ENCODE measurements around the gene DEPDC5.
A peak's percentile ranks its signal among the peaks of the same experiment; 100 is the strongest.

Gene DEPDC5

DNA sequence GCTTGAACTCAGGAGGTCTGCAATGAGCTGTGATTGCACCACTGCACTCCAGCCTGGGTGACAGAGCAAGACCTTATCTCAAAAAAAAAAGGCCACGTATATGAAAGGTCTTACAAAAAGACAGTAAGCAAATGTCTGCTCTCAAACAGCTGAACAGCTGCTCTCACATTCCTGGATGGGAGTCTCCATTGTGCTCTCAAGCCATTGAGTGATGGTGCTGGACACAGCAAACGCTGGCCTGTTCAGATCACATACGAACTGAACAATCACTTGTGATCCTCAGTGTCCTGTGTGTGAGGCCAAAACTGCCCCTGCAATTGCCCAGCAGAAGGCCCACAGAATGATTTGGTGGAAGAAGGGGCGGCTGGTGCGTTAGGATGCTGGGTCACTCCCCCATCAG, 156.2 kb downstream of the DEPDC5 start:
- WGBS (ENCODE audit: extremely low coverage, insufficient coverage, low lambda C conversion rate) = no CpG with 5 or more reads among the region's 5 CpGs
- H3K18ac ChIP-seq (ENCODE audit: low read length) = no peak overlapping the region
- H3K56ac ChIP-seq (ENCODE audit: low read length) = no peak overlapping the region
- no peaks in the 10 kb centered on the region for H3K79me1 ChIP-seq (ENCODE audit: low read length)
- no peak overlapping the region for H3K4ac ChIP-seq (ENCODE audit: low read depth, low read length)
- H3K9ac ChIP-seq (ENCODE audit: low read length) = no peak overlapping the region
- no peaks in the 10 kb centered on the region for H3K4me1 ChIP-seq (ENCODE audit: control insufficient read depth, low read depth, low read length)
- H4K5ac ChIP-seq (ENCODE audit: low read length) = no peak overlapping the region
- DNase-seq = no peak
- H3K23ac ChIP-seq (ENCODE audit: low read length) = no peak overlapping the region
- no peak overlapping the region for H2BK120ac ChIP-seq (ENCODE audit: low read depth, low read length)
- no peak overlapping the region for H2BK5ac ChIP-seq (ENCODE audit: low read length)
- no peaks in the 10 kb centered on the region for H3K79me2 ChIP-seq (ENCODE audit: control insufficient read depth, insufficient read depth, low read length)
- H2AK5ac ChIP-seq (ENCODE audit: low read length) = no peak overlapping the region
- H3K4me2 ChIP-seq (ENCODE audit: low read length) = no peak overlapping the region
- H4K8ac ChIP-seq (ENCODE audit: low read depth, low read length) = no peak overlapping the region
- no peak overlapping the region for H3K27ac ChIP-seq (ENCODE audit: low read depth, low read length)
- no peaks in the 10 kb centered on the region for H3K27me3 ChIP-seq (ENCODE audit: insufficient read depth, low read length, poor library complexity)
- no peak overlapping the region for H3K4me3 ChIP-seq (ENCODE audit: low read length)
- H2BK15ac ChIP-seq (replicated peaks; ENCODE audit: low read depth) = no peak overlapping the region
- H3K36me3 ChIP-seq (ENCODE audit: control insufficient read depth, insufficient read depth, low read length) = no peaks in the 10 kb centered on the region

DNA sequence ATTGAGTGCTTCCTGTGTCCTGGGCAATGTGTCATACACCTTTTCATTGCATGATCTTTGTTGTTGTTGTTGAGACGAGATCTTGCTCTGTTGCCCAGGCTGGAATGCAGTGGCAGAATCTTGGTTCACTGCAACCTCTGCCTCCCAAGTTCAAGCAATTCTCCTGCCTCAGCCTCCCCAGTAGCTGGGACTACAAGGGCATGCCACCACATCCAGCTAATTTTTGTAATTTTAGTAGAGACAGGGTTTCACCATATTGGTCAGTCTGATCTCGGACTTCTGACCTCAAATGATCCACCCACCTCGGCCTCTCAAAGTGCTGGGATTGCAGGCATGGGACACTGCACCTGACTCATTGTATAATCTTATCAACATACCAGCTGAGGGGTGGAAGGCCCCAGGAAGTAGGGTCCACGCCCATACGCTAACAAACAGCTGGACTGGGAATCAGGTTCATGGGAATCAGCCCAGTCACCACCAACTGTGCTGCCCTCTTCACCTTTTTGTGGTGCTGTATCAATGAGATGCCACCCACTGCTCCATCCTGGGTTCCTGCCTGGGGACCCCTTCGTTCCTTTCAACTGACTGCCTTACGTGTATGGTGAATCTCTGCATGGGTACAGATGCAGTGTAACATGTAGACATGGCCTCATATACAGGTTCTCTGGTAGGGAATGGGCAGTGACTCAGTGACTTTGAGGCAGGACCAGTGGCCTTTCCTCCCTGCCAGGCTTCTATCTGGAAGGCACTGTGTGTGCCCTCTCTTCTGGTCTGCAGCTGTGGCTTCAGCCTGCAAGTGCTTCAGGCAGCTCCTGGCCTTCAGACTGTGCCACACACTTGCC, 158.0 kb downstream of the DEPDC5 start:
- Histone ChIP-seq H3K27ac (ENCODE audit: low read depth, low read length) (no peak overlapping the region), H2AK5ac (ENCODE audit: low read length) (no peak overlapping the region), H2BK120ac (ENCODE audit: low read depth, low read length) (no peak overlapping the region), H3K56ac (ENCODE audit: low read length) (no peak overlapping the region), H2BK5ac (ENCODE audit: low read length) (no peak overlapping the region), H3K36me3 (ENCODE audit: control insufficient read depth, insufficient read depth, low read length) (no peaks in the 10 kb centered on the region), H3K4me3 (ENCODE audit: low read length) (no peak overlapping the region), H3K4me1 (ENCODE audit: control insufficient read depth, low read depth, low read length) (no peaks in the 10 kb centered on the region), H3K4ac (ENCODE audit: low read depth, low read length) (no peak overlapping the region), H3K79me2 (ENCODE audit: control insufficient read depth, insufficient read depth, low read length) (no peaks in the 10 kb centered on the region), H3K79me1 (ENCODE audit: low read length) (no peaks in the 10 kb centered on the region), H3K18ac (ENCODE audit: low read length) (no peak overlapping the region), H3K23ac (ENCODE audit: low read length) (no peak overlapping the region), H3K9ac (ENCODE audit: low read length) (no peak overlapping the region), H4K8ac (ENCODE audit: low read depth, low read length) (no peak overlapping the region), H3K4me2 (ENCODE audit: low read length) (no peak overlapping the region), H3K27me3 (ENCODE audit: insufficient read depth, low read length, poor library complexity) (no peaks in the 10 kb centered on the region), H4K5ac (ENCODE audit: low read length) (no peak overlapping the region), H2BK15ac (replicated peaks; ENCODE audit: low read depth) (no peak overlapping the region)
- DNase-seq = no peak
- no CpG with 5 or more reads among the region's 7 CpGs for whole genome bisulfite sequencing (ENCODE audit: extremely low coverage, insufficient coverage, low lambda C conversion rate)

DNA sequence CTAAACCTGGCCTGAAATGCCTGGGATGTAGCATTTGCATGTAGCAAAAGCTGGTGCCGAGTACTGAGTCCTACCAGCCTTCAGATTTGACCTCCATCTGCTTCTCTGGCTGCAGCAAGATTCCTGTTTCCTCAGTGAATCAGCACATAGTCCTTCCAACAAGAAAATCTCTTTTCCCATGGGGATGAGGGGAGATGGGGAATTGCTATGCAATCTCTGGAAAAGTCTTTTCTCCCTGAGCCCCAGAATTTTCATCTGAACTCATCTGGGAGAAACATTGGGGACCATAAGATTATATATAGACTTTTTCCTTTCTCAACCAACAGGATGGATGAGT, 158.6 kb downstream of the DEPDC5 start:
- no CpG with 5 or more reads among the region's 1 CpG for WGBS (ENCODE audit: extremely low coverage, insufficient coverage, low lambda C conversion rate)

DNA sequence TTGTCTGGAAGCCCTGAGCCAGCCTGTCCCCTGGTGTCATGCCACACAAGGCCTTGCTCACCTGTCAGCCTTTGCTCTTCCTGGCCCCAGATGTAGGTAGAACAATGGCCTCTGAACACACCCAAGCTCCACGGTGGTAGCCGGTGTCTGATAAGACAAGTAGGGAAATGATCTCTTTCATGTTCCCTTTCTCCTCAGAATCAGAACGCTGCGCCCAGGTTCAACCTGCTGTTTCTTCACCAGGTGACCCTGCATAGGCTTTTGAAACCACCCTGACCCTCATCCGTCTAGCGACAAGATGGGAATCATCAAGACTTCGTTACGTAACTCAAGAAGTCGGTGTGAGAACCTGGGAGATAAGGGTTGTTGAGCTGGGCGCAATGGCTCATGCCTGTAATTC, 161.8 kb downstream of the DEPDC5 start:
- H2BK5ac ChIP-seq (ENCODE audit: low read length) = no peak overlapping the region
- no CpG with 5 or more reads among the region's 10 CpGs for WGBS (ENCODE audit: extremely low coverage, insufficient coverage, low lambda C conversion rate)
- DNase-seq = peak; percentile 42

More for the DNA sequence above, 158.6 kb downstream of the DEPDC5 start:
- no peak overlapping the region for H3K27ac ChIP-seq (ENCODE audit: low read depth, low read length)
- no peak overlapping the region for H3K9ac ChIP-seq (ENCODE audit: low read length)
- no peak overlapping the region for H4K8ac ChIP-seq (ENCODE audit: low read depth, low read length)
- H3K4ac ChIP-seq (ENCODE audit: low read depth, low read length) = no peak overlapping the region
- no peak overlapping the region for H3K56ac ChIP-seq (ENCODE audit: low read length)
- H2BK15ac ChIP-seq (replicated peaks; ENCODE audit: low read depth) = no peak overlapping the region
- no peaks in the 10 kb centered on the region for H3K79me1 ChIP-seq (ENCODE audit: low read length)
- H3K4me1 ChIP-seq (ENCODE audit: control insufficient read depth, low read depth, low read length) = no peaks in the 10 kb centered on the region
- no peaks in the 10 kb centered on the region for H3K36me3 ChIP-seq (ENCODE audit: control insufficient read depth, insufficient read depth, low read length)
- H3K27me3 ChIP-seq (ENCODE audit: insufficient read depth, low read length, poor library complexity) = no peaks in the 10 kb centered on the region
- no peak overlapping the region for H3K18ac ChIP-seq (ENCODE audit: low read length)
- H3K23ac ChIP-seq (ENCODE audit: low read length) = no peak overlapping the region
- no peaks in the 10 kb centered on the region for H3K79me2 ChIP-seq (ENCODE audit: control insufficient read depth, insufficient read depth, low read length)
- no peak overlapping the region for H2BK120ac ChIP-seq (ENCODE audit: low read depth, low read length)
- no peak overlapping the region for H2AK5ac ChIP-seq (ENCODE audit: low read length)
- DNase-seq = no peak
- no peak overlapping the region for H2BK5ac ChIP-seq (ENCODE audit: low read length)
- H3K4me2 ChIP-seq (ENCODE audit: low read length) = no peak overlapping the region
- H4K5ac ChIP-seq (ENCODE audit: low read length) = no peak overlapping the region
- H3K4me3 ChIP-seq (ENCODE audit: low read length) = no peak overlapping the region

DNA sequence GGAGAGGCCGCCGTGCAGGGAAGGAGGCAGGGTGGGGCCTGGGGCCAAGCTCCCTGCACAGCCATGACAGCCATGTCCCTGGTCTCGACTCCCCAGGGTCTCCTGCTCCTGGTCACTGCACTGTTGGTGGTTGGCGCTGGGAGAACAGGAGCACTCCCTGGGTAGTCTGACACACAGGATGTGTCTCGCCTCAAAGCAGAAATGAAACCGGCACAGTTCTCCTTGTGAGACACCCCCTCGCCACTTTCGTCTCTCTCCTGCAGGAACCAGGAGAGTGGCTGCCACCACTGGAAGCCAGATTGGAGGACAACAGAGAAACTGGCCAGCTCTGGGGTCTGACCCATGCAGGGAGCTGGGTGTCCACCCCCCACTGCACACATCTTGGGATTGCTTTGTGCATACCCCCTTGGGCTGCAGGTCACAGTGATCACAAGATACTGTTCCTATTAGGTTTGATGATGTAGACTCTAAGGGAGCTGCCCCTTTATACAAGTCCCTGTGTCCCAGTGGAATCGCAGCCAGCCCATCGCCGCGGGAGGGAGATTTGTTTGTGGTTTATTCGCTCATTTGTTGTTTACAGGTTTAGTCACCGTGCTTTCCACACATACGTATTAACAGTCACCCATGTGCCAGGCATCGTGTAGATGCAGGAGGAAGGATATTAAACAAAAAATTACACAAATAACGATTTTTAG, 163.6 kb downstream of the DEPDC5 start:
- H3K4me2 ChIP-seq (ENCODE audit: low read length) = no peak overlapping the region

More for the DNA sequence above, 161.8 kb downstream of the DEPDC5 start:
- no peaks in the 10 kb centered on the region for H3K79me1 ChIP-seq (ENCODE audit: low read length)
- H3K4me2 ChIP-seq (ENCODE audit: low read length) = no peak overlapping the region
- H3K4me3 ChIP-seq (ENCODE audit: low read length) = no peak overlapping the region
- no peak overlapping the region for H3K18ac ChIP-seq (ENCODE audit: low read length)
- H4K8ac ChIP-seq (ENCODE audit: low read depth, low read length) = no peak overlapping the region
- H3K4ac ChIP-seq (ENCODE audit: low read depth, low read length) = no peak overlapping the region
- no peak overlapping the region for H3K27ac ChIP-seq (ENCODE audit: low read depth, low read length)
- H3K9ac ChIP-seq (ENCODE audit: low read length) = no peak overlapping the region
- no peak overlapping the region for H2AK5ac ChIP-seq (ENCODE audit: low read length)
- H3K27me3 ChIP-seq (ENCODE audit: insufficient read depth, low read length, poor library complexity) = no peaks in the 10 kb centered on the region
- no peaks in the 10 kb centered on the region for H3K4me1 ChIP-seq (ENCODE audit: control insufficient read depth, low read depth, low read length)
- H3K79me2 ChIP-seq (ENCODE audit: control insufficient read depth, insufficient read depth, low read length) = no peaks in the 10 kb centered on the region
- no peak overlapping the region for H2BK15ac ChIP-seq (replicated peaks; ENCODE audit: low read depth)
- H3K56ac ChIP-seq (ENCODE audit: low read length) = no peak overlapping the region
- no peak overlapping the region for H3K23ac ChIP-seq (ENCODE audit: low read length)
- H3K36me3 ChIP-seq (ENCODE audit: control insufficient read depth, insufficient read depth, low read length) = no peaks in the 10 kb centered on the region
- no peak overlapping the region for H2BK120ac ChIP-seq (ENCODE audit: low read depth, low read length)
- no peak overlapping the region for H4K5ac ChIP-seq (ENCODE audit: low read length)

More for the DNA sequence above, 163.6 kb downstream of the DEPDC5 start:
- no peak overlapping the region for H3K27ac ChIP-seq (ENCODE audit: low read depth, low read length)
- H3K9ac ChIP-seq (ENCODE audit: low read length) = no peak overlapping the region
- no peak overlapping the region for H4K5ac ChIP-seq (ENCODE audit: low read length)
- no peaks in the 10 kb centered on the region for H3K4me1 ChIP-seq (ENCODE audit: control insufficient read depth, low read depth, low read length)
- H2BK5ac ChIP-seq (ENCODE audit: low read length) = no peak overlapping the region
- no peak overlapping the region for H2BK120ac ChIP-seq (ENCODE audit: low read depth, low read length)
- no peak overlapping the region for H3K23ac ChIP-seq (ENCODE audit: low read length)
- H3K56ac ChIP-seq (ENCODE audit: low read length) = no peak overlapping the region
- H2AK5ac ChIP-seq (ENCODE audit: low read length) = no peak overlapping the region
- H3K79me2 ChIP-seq (ENCODE audit: control insufficient read depth, insufficient read depth, low read length) = no peaks in the 10 kb centered on the region
- no CpG with 5 or more reads among the region's 17 CpGs for WGBS (ENCODE audit: extremely low coverage, insufficient coverage, low lambda C conversion rate)
- no peaks in the 10 kb centered on the region for H3K36me3 ChIP-seq (ENCODE audit: control insufficient read depth, insufficient read depth, low read length)
- DNase-seq = no peak
- no peak overlapping the region for H2BK15ac ChIP-seq (replicated peaks; ENCODE audit: low read depth)
- no peak overlapping the region for H3K4me3 ChIP-seq (ENCODE audit: low read length)
- no peaks in the 10 kb centered on the region for H3K79me1 ChIP-seq (ENCODE audit: low read length)
- H4K8ac ChIP-seq (ENCODE audit: low read depth, low read length) = no peak overlapping the region
- H3K27me3 ChIP-seq (ENCODE audit: insufficient read depth, low read length, poor library complexity) = no peaks in the 10 kb centered on the region
- H3K4ac ChIP-seq (ENCODE audit: low read depth, low read length) = no peak overlapping the region
- no peak overlapping the region for H3K18ac ChIP-seq (ENCODE audit: low read length)
